Activated CD8-positive, alpha-beta memory T cell treated with anti-CD3 and anti-CD28 coated beads for 36 hours (primary cell): ENCODE measurements around the gene S100A10. TPM values are rescaled to one million over a fixed set of nuclear protein-coding genes. Genes with fewer than 3 reads are reported as not detected.

Source experiments
- CTCF ChIA-PET: fragments of 350-600 bp; sonication (Branson Sonifier 250); formaldehyde crosslinking; loops from one replicate; lab custom pipeline; 2021; ENCODE audit warnings: antibody characterized with exemption; lab: Charles Lee
- POLR2A ChIA-PET: fragments of 350-600 bp; sonication (Branson Sonifier 250); formaldehyde crosslinking; loops from one replicate; lab custom pipeline; 2021; ENCODE audit warnings: antibody characterized with exemption; lab: Charles Lee
- total RNA-seq, 2 experiments: library from RNA; stranded (reverse); gene quantifications; one replicate each; pipeline ENCODE4 v1.2.3, GENCODE V29; 2021

S100A10 gene
- total RNA-seq, 2 experiments from 2014 or later: 285 to 288 TPM

- ChIA-PET POLR2A (no interaction called here), CTCF (interaction anchor here (1.2 kb wide), 1 partner anchor 14 kb away, joined by 3 read pairs; no protein-coding TSS in a partner anchor)
These were observed 40.1 kb downstream of the S100A10 start for GRCh38 chr1:151953409-151954094.

DNA sequence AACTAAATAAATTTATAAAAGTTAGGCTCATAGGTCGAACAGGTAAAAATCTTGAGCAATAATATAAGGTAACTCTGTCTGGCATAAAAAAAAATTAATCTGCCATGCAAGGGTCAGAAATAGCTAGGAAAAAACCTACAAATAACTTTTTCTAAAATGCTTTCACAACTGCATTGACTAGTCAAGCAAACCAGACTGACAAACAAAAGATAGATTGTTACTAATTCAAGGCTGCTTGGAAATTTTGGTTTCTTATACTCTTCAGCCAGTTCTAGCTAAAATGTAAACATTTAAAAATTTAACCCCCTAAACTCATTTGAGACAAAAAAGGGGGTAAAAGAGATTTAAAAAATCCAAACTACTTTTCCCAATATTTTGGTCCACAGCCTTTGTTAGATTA is 40.8 kb downstream of the S100A10 start:
- CTCF ChIA-PET: interaction anchor here (1.2 kb wide), 1 partner anchor 15 kb away, joined by 3 read pairs; no protein-coding TSS in a partner anchor
- POLR2A ChIA-PET: no interaction called here

GRCh38 chr1:151949371-151950193 is 44.1 kb downstream of the S100A10 start:
- CTCF ChIA-PET: interaction anchor here (0.6 to 2.2 kb wide), 7 partner anchors 8 to 54 kb away, joined by 3 to 9 read pairs (median 4); no protein-coding TSS in a partner anchor
- POLR2A ChIA-PET: no interaction called here

DNA sequence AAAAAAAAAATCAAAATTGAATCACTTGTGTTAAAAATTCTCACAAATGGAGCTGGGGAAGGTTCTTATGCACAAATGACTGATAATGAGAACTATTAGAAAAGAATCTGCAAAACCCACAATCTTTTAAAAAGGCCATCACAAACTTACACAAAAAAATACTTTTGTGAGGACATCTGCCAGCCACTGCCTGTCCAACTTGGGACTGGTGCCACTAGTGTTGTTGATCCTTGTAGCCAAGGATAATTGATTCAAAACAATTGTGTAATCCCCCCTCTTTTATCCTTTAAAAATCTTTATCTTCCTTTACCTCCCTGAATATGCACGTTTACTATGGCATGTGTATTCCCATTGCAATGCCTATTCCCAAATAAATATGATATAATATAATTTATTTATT is 45.2 kb downstream of the S100A10 start:
- CTCF ChIA-PET: interaction anchor here (0.6 to 1.4 kb wide), 2 partner anchors 20 to 55 kb away, joined by 4 read pairs; no protein-coding TSS in a partner anchor

DNA sequence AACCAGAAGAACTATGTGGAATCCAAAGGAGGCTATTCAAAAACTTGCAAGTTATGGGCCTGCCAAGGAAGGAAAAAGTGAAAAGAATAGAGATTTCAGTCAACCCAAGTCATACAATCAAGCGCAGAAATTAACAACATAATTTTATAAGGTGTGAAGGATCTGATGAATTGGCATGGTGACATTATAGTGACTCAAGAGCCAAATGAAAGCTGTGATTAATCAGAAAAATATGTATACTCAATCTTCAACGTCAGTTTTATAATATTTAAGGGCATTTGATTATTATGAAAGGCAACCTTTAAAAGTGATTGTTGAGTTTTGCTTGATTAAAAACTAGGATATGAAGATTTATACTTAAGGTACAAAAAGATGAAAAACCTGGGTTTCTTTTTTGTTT is 46.5 kb downstream of the S100A10 start:
- POLR2A ChIA-PET: interaction anchor here (1.0 to 1.8 kb wide), 2 partner anchors 37 to 46 kb away, joined by 3 to 8 read pairs; partner anchors contain the start of gene S100A10
- CTCF ChIA-PET: no interaction called here

More for the DNA sequence above, 45.2 kb downstream of the S100A10 start:
- POLR2A ChIA-PET: no interaction called here

DNA sequence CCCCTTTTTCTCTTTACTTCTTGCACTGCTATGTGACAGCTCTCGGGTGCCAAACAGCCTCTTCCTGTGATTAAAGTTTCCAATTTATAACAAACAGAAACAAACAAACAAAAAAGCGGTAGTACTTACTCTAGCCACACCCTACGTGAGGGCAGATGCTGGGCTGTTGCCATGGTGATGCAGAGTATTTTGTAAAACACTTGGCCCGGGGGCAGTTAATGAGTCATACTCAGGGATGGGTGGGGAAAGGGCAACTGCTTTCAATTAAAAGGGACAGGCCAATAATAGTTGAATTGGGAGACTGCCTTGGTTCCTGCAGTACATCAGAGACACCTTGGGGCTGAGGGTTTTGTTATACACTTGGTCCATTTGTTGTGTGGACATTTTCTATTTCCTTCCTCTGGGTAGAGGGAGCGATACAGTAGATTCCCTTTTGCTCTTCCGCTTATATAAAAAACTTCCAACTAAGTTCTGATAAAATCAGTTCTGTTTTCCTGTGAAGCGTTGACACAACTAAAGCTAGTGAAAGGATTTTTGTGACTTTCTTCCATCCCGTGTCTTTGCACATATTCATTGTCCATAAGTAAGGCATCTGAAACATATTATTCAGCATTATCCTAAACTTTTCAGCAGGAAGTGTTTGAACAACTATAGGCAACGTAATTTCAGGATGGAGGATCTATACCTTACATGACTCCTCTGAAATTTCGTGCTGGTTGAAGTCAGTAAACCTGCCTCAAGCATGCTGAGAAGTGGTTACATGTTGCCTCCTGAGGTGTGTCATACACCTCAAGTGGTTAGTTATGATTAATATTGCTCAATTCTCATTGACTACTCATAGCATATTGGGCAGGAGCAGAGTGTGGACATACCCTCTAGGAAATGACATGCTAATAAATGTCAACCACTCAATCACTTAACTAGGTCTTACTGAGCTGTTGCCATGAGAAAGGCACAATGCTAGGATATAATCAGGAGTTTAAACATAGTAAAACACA is 47.6 kb downstream of the S100A10 start:
- CTCF ChIA-PET: interaction anchor here (1.4 to 1.8 kb wide), 4 partner anchors 22 to 52 kb away, joined by 3 to 6 read pairs (median 4); partner anchors contain the start of gene S100A10
- POLR2A ChIA-PET: interaction anchor here (1.0 to 1.8 kb wide), 2 partner anchors 38 to 48 kb away, joined by 3 to 8 read pairs; partner anchors contain the start of gene S100A10

- POLR2A ChIA-PET: interaction anchor here (0.6 to 1.8 kb wide), 2 partner anchors 39 to 49 kb away, joined by 4 to 8 read pairs; no protein-coding TSS in a partner anchor
- CTCF ChIA-PET: interaction anchor here (1.4 to 1.8 kb wide), 4 partner anchors 23 to 53 kb away, joined by 3 to 6 read pairs (median 4); partner anchors contain the start of gene S100A10
These were observed 48.6 kb downstream of the S100A10 start for GRCh38 chr1:151944857-151945575.

DNA sequence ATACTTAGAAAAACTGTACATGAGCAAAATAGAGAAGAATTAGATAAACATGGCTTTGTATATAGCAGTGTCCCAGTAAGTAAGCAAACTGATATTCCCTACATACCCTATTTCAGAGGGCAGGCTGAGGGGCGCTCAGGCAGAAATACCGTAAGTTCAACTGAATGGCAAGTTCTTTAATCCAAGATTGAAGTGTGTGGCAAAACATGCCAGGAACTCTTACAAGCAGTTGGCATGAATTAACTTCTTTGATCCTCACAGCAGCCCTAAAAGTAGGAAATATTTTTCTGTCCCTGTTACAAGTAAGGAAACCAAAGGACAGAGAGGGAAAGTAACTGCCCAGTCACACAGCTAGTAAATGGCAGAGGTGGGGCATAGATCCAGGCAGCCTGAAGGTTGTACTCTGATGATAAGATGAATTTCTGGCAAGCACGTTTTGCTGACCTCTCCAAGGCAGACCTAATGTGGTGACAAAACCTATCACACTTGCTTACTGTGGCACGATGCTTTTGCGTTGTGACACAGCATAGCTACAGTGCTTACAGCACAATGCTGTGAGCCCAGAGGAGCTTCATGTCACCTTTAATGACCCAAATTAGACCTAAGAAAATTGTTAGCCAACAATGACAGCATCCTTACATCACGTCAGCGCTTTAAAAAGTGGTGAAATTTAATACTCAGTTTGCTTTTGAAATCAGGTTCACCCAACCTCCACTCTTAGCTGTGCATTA is 49.4 kb downstream of the S100A10 start:
- ChIA-PET CTCF (interaction anchor here (1.8 kb wide), 1 partner anchor 24 kb away, joined by 5 read pairs; no protein-coding TSS in a partner anchor), POLR2A (interaction anchor here (0.6 kb wide), 1 partner anchor 50 kb away, joined by 4 read pairs; no protein-coding TSS in a partner anchor)

DNA sequence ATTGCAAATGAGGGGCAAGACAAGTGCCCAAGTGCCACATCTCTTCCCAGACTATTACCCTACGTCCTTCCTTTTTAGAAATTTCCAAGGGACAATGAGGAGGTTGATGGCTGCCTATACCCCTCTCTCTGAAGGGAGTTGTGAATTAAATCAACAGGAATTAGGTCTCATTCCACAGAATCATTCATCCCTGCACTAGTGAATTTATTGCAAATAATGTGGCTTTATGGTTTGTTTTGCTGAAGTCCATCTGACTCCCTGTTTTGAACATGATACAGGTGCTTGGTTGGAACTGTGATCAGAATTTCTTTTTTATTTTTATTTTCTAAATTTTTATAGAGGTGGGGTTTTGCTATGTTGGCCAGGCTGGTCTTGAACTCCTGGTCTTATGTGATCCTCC is 50.1 kb downstream of the S100A10 start:
- POLR2A ChIA-PET: no interaction called here
- CTCF ChIA-PET: no interaction called here

GRCh38 chr1:151942882-151943281 is 50.8 kb downstream of the S100A10 start:
- ChIA-PET POLR2A (no interaction called here), CTCF (interaction anchor here (2.1 kb wide), 1 partner anchor 59 kb away, joined by 7 read pairs; no protein-coding TSS in a partner anchor)

DNA sequence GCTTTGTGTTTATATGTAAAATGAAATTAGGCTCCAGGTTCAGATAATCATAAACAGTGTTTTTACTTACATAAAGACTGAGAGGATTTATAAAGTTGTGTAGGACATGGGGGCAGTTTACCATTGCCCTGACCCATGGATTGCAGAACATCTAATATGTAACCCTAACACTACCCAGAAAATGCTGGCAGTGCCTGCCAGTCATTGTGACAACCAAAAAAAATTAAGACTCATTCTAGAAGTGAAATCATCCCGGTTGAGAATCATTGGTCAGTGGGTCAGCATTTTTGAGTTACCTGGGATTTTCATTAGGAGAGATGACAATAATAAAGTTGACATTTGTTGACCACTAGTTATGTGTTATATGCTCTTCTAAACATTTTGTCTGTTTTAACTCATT is 53.1 kb downstream of the S100A10 start:
- ChIA-PET POLR2A (interaction anchor here (0.9 to 1.5 kb wide), 2 partner anchors 35 to 102 kb away, joined by 4 to 9 read pairs; no protein-coding TSS in a partner anchor), CTCF (interaction anchor here (0.7 to 2.1 kb wide), 9 partner anchors 9 to 69 kb away, joined by 3 to 7 read pairs (median 4); partner anchors contain the start of gene S100A10)

DNA sequence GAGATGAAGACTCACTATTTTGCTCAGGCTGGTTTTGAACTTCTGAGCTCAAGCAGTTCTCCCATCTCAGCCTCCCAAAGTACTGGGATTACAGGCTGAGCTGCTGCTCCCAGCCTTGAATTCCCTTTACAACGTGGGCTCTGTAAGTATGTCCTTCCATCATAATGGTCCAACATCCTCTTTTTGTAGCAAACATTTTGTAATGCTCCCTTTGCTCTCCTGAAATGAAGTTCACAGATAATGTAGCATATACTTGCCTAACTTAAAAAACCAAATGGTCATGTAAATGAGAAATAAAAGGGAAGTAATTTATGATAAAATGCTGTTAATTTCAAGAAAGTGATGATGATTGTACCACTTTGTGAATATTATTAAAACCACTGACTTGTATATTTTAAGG is 53.9 kb downstream of the S100A10 start:
- ChIA-PET POLR2A (no interaction called here), CTCF (interaction anchor here (0.9 to 1.7 kb wide), 2 partner anchors 11 to 30 kb away, joined by 3 to 4 read pairs; no protein-coding TSS in a partner anchor)

- ChIA-PET CTCF (interaction anchor here (0.9 to 1.7 kb wide), 2 partner anchors 12 to 30 kb away, joined by 3 to 4 read pairs; no protein-coding TSS in a partner anchor), POLR2A (no interaction called here)
These were observed 54.5 kb downstream of the S100A10 start for GRCh38 chr1:151939141-151939540.

DNA sequence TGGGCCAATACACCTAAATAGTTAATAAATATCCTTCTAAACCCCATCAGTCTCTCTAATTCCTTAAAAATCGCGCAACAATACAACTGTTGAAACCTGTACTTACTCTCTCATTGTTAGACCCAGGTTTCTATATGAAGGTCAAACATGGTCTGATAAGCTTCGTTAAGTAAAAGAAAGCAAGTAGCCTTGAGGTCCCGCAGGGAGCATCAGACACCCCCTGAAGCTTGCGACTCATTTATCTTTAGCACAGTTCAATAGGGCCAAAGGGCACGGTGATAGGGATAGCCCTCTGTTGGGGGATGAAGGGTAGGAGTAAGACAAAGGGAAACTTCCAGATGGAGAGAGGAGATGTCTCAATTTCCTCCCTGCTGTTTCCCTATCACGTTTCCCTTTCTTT is 57.0 kb downstream of the S100A10 start:
- POLR2A ChIA-PET: no interaction called here
- CTCF ChIA-PET: interaction anchor here (1.5 to 5.2 kb wide), 3 partner anchors 31 to 78 kb away, joined by 5 to 46 read pairs (median 9); no protein-coding TSS in a partner anchor

GRCh38 chr1:151935894-151936602 is 57.6 kb downstream of the S100A10 start:
- POLR2A ChIA-PET: no interaction called here
- CTCF ChIA-PET: interaction anchor here (1.1 to 5.2 kb wide), 7 partner anchors 13 to 78 kb away, joined by 3 to 46 read pairs (median 5); no protein-coding TSS in a partner anchor

GRCh38 chr1:151935154-151935553 is 58.5 kb downstream of the S100A10 start:
- POLR2A ChIA-PET: no interaction called here
- CTCF ChIA-PET: interaction anchor here (0.8 to 5.2 kb wide), 10 partner anchors 12 to 79 kb away, joined by 3 to 46 read pairs (median 5); no protein-coding TSS in a partner anchor
